ENCODE results near the gene SURF4. TPM values are rescaled to one million over a fixed set of nuclear protein-coding genes. Genes with fewer than 3 reads are reported as not detected.

The SURF4 gene
- total and polyA plus RNA-seq, 2 of the 13 experiments (the other 11 are each of a cell fraction or from before 2014, with no cell fraction given) = 220 to 265 TPM

GRCh38 chr9:133375116-133375723, 640 bp downstream of the SURF4 start (continued):
- TF ChIP-seq ZNF281 (CRISPR knock-in tag; IDR thresholded peaks at IDR 0.05; ENCODE audit: borderline replicate concordance) = peak; percentile 53; the same call in 1 of the 2 replicates
- TF ChIP-seq CCAR2 (optimal IDR thresholded peaks at IDR 0.05; ENCODE audit: low read depth, low read length) = no peak
- TF ChIP-seq RFXANK (CRISPR knock-in tag; IDR thresholded peaks at IDR 0.05) = no peak
- TF ChIP-seq REST (IDR thresholded peaks at IDR 0.05; ENCODE audit: borderline replicate concordance in 1 of 2, low read depth in 1 of 2, low read length in 2 of 2) = 0 out of 4 replicates have a peak, but pooled peaks of 1 of the 2 experiments have one; percentile 30
- no peak for TF ChIP-seq FOSL1 (CRISPR knock-in tag; IDR thresholded peaks at IDR 0.05; ENCODE audit: borderline replicate concordance)
- no peak for TF ChIP-seq TBL1XR1 (IDR thresholded peaks at IDR 0.05; ENCODE audit: borderline replicate concordance, low read length, partially characterized antibody)
- no peak for TF ChIP-seq ZNF234 (CRISPR knock-in tag; conservative IDR thresholded peaks at IDR 0.05)
- no peak for TF ChIP-seq ATRX (CRISPR knock-in tag; IDR thresholded peaks at IDR 0.05; ENCODE audit: borderline replicate concordance)
- peak; percentile 51; the same call in 1 of the 2 replicates for TF ChIP-seq ZMYM4 (CRISPR knock-in tag; IDR thresholded peaks at IDR 0.05)
- TF ChIP-seq HIC2 (CRISPR knock-in tag; IDR thresholded peaks at IDR 0.05; ENCODE audit: low read depth) = no peak
- no peak for TF ChIP-seq ZNF747 (CRISPR knock-in tag; IDR thresholded peaks at IDR 0.05; ENCODE audit: borderline replicate concordance)
- no peak for TF ChIP-seq ZNF616 (CRISPR knock-in tag; IDR thresholded peaks at IDR 0.05; ENCODE audit: low read depth)
- TF ChIP-seq ZNF709 (CRISPR knock-in tag; IDR thresholded peaks at IDR 0.05) = no peak
- no peak for TF ChIP-seq TGIF2 (CRISPR knock-in tag; IDR thresholded peaks at IDR 0.05)
- no peak for TF ChIP-seq ZBTB20 (CRISPR knock-in tag; IDR thresholded peaks at IDR 0.05; ENCODE audit: borderline replicate concordance, low read depth)
- peak; percentile 84; the same call in 1 of the 2 replicates for TF ChIP-seq ZBTB10 (CRISPR knock-in tag; IDR thresholded peaks at IDR 0.05; ENCODE audit: borderline replicate concordance)
- TF ChIP-seq SIX1 (CRISPR knock-in tag; IDR thresholded peaks at IDR 0.05; ENCODE audit: borderline replicate concordance) = no peak
